ENCODE results near the gene COL15A1. TPM values are rescaled to one million over a fixed set of nuclear protein-coding genes. Genes with fewer than 3 reads are reported as not detected.

COL15A1 gene
- total RNA-seq, 2 experiments from 2014 or later: 0.12 to 0.14 TPM

Other genes starting within 250 kb of the COL15A1 start
- gene GABBR2, start 235.0 kb upstream of the COL15A1 start, total RNA-seq: not detected
- 10 to 100 TPM; 13.0 to 16.0 TPM for gene ANKS6, start 147.4 kb upstream of the COL15A1 start, total RNA-seq
- gene GALNT12, start 136.2 kb upstream of the COL15A1 start, total RNA-seq: 1 to 10 TPM; 6.3 to 7.9 TPM
- gene TGFBR1, start 161.2 kb downstream of the COL15A1 start, total RNA-seq: 10 to 100 TPM; 25.4 to 26.3 TPM